ENCODE measurements around the gene SOCS1. TPM values are rescaled to one million over a fixed set of nuclear protein-coding genes. Genes with fewer than 3 reads are reported as not detected.

The SOCS1 gene
- total and polyA plus RNA-seq, 2 of the 4 experiments (the other 2 are of a cell fraction), result 2.0 to 22.0 TPM

GRCh38 chr16:11253009-11253994, 2.7 kb downstream of the SOCS1 start:
- ATAC-seq (ENCODE audit: low read depth) (no peak), DNase-seq (peak; percentile 84)
- peak overlapping the region; percentile 91 for H3K9ac ChIP-seq (ENCODE audit: low read depth, low read length)
- peak overlapping the region; percentile 68 for H3K23ac ChIP-seq (ENCODE audit: low read depth, low read length)
- H3K18ac ChIP-seq (ENCODE audit: low read depth, low read length), result peak overlapping the region; percentile 42
- peaks cover 17% of the 10 kb centered on the region for H3K4me1 ChIP-seq (ENCODE audit: control insufficient read depth, insufficient read depth, low read length)
- H2AK9ac ChIP-seq (replicated peaks; ENCODE audit: low read depth, low read length, poor library complexity), result peak overlapping the region; percentile 75
- H3K9me3 ChIP-seq (ENCODE audit: control insufficient read depth, insufficient read depth, low read length), result no peaks in the 10 kb centered on the region
- H2AFZ ChIP-seq (replicated peaks; ENCODE audit: low read length, poor library complexity), result peak overlapping the region; percentile 57
- peaks cover 9% of the 10 kb centered on the region; the same call in 1 of the 2 replicates for H3K9me1 ChIP-seq (ENCODE audit: insufficient read depth, low read length)
- no peaks in the 10 kb centered on the region for H3K27me3 ChIP-seq (ENCODE audit: control insufficient read depth, insufficient read depth, low read length)
- WGBS, 2 experiments (ENCODE audit: extremely low coverage in 2 of 2, insufficient read length in 1 of 2), result no CpG with 5 or more reads among the region's 5 CpGs
- peak overlapping the region; percentile 53 for H4K8ac ChIP-seq (ENCODE audit: low read depth in 2 of 2, low read length in 2 of 2)
- H3K4ac ChIP-seq (ENCODE audit: low read depth, low read length), result peak overlapping the region; percentile 71
- H3K36me3 ChIP-seq (ENCODE audit: control insufficient read depth, insufficient read depth, low read length), result peaks cover 31% of the 10 kb centered on the region
- POLR2A ChIA-PET (ENCODE audit: unreplicated experiment), result interaction anchor here (0.5 to 1.4 kb wide), 5 partner anchors 20 to 283 kb away, joined by 3 to 4 read pairs (median 3); partner anchors contain the start of gene PRM3
- peak overlapping the region; percentile 84 for H2AK5ac ChIP-seq (ENCODE audit: low read depth, low read length)
- H3K56ac ChIP-seq (ENCODE audit: extremely low read depth, insufficient read depth, low read length), result no peak overlapping the region
- H4K91ac ChIP-seq (ENCODE audit: insufficient read depth, low read depth, low read length), result peak overlapping the region; percentile 67
- peak overlapping the region; percentile 60 for H2BK120ac ChIP-seq (ENCODE audit: low read depth, low read length)
- no TSS peak for BruUV-seq (replicated peaks)
- peak overlapping the region; percentile 47 for H2BK5ac ChIP-seq (ENCODE audit: low read depth, low read length, poor library complexity, severe bottlenecking)
- peak overlapping the region; percentile 81 for H3K27ac ChIP-seq (ENCODE audit: insufficient read depth, low read length)
- peak overlapping the region; percentile 82 for H3K4me2 ChIP-seq (ENCODE audit: low read depth, low read length)
- CTCF ChIA-PET, result interaction anchor here (1.3 kb wide), 1 partner anchor 105 kb away, joined by 3 read pairs; no protein-coding TSS in a partner anchor
- peaks cover 14 to 40% of the 10 kb centered on the region in 2 experiments; a peak in 3 of 4 replicates for H3K79me1 ChIP-seq (ENCODE audit: low read depth in 1 of 2, low read length in 2 of 2)
- H4K5ac ChIP-seq (ENCODE audit: low read depth, low read length), result peak overlapping the region; percentile 21; the same call in 1 of the 2 replicates
- peak overlapping the region; percentile 84 for H3K14ac ChIP-seq (replicated peaks; ENCODE audit: low read depth, low read length)
- in situ Hi-C loops (cut with MboI; ENCODE audit: low sequenced_read_pairs), result loop anchor here (5.0 kb wide), 2 partner anchors 151 to 286 kb away; no protein-coding TSS in a partner anchor
- H4K20me1 ChIP-seq (ENCODE audit: insufficient read depth, low read length), result peaks cover 52% of the 10 kb centered on the region
- TF ChIP-seq MXI1 (IDR thresholded peaks at IDR 0.05; ENCODE audit: borderline replicate concordance, low read depth, low read length) (peak; percentile 87), NFE2L2 (IDR thresholded peaks at IDR 0.05; ENCODE audit: low read depth, low read length) (no peak), CTCF (conservative IDR thresholded peaks at IDR 0.05; ENCODE audit: low read depth, low read length) (no peak), POLR2A (IDR thresholded peaks at IDR 0.05; ENCODE audit: low read depth, low read length) (peak; percentile 1), FOS (IDR thresholded peaks at IDR 0.05; ENCODE audit: low read depth, low read length) (no peak), CHD1 (IDR thresholded peaks at IDR 0.05; ENCODE audit: low read depth, low read length) (no peak), MAZ (IDR thresholded peaks at IDR 0.05; ENCODE audit: borderline replicate concordance, low read depth, low read length) (no peak; the same call in 1 of the 2 replicates), BHLHE40 (IDR thresholded peaks at IDR 0.05; ENCODE audit: low read depth, low read length) (no peak), USF2 (IDR thresholded peaks at IDR 0.05; ENCODE audit: low read depth, low read length) (0 out of 2 replicates have a peak, but pooled peaks have one; percentile 10)
- intact Hi-C loops (cut with micrococcal nuclease), result loop anchor here (5.0 to 10.0 kb wide), 3 partner anchors 119 to 221 kb away; no protein-coding TSS in a partner anchor
- H2BK15ac ChIP-seq (ENCODE audit: low read depth, low read length), result peak overlapping the region; percentile 51; the same call in 2 of the 3 replicates
- peak overlapping the region; percentile 87 for H3K4me3 ChIP-seq (ENCODE audit: insufficient read depth, low read depth, low read length)
- dilution Hi-C loops (cut with HindIII; ENCODE audit: low sequenced_read_pairs, unreplicated experiment), result no loop called here
- peak overlapping the region; percentile 21; the same call in 1 of the 2 replicates for H2BK20ac ChIP-seq (ENCODE audit: low read depth, low read length)

Data from IMR-90 (cell line).